Neuron (in vitro differentiated cells): Measurements from ENCODE around the gene CROCC2.

ENCODE experiments used
- H2AFZ ChIP-seq: one replicate; pipeline ENCODE4 v1.6.1; 2013; ENCODE audit warnings: low read depth, mild to moderate bottlenecking, inconsistent platforms, low read length, moderate library complexity
- H3K27me3 ChIP-seq: one replicate; pipeline ENCODE4 v1.6.1; 2013; ENCODE audit warnings: low read length; ENCODE audit not compliant: insufficient read depth
- H3K36me3 ChIP-seq: one replicate; pipeline ENCODE4 v1.6.1; 2013; ENCODE audit warnings: low read length; ENCODE audit not compliant: insufficient read depth
- H3K4me1 ChIP-seq: one replicate; pipeline ENCODE4 v1.6.1; 2013; ENCODE audit warnings: low read length; ENCODE audit not compliant: insufficient read depth
- H3K4me3 ChIP-seq: 2 replicates; pipeline ENCODE4 v1.5.1; 2013; ENCODE audit warnings: mild to moderate bottlenecking, low read length, moderate library complexity
- H3K9me3 ChIP-seq: one replicate; pipeline ENCODE4 v1.6.1; 2013; ENCODE audit warnings: low read length

Gene CROCC2

GRCh38 chr2:240956171-240956934, 50.2 kb downstream of the CROCC2 start:
- Histone ChIP-seq H3K4me3 (no peak overlapping the region), H3K4me1 (peaks cover 16% of the 10 kb centered on the region), H2AFZ (no peak overlapping the region), H3K27me3 (peaks cover 13% of the 10 kb centered on the region), H3K36me3 (no peaks in the 10 kb centered on the region), H3K9me3 (no peaks in the 10 kb centered on the region)

- Histone ChIP-seq H3K27me3 (peaks cover 13% of the 10 kb centered on the region), H3K36me3 (no peaks in the 10 kb centered on the region), H3K4me1 (peaks cover 24% of the 10 kb centered on the region), H2AFZ (no peak overlapping the region), H3K9me3 (no peaks in the 10 kb centered on the region), H3K4me3 (no peak overlapping the region)
Observed at GRCh38 chr2:240956935-240957655, 51.0 kb downstream of the CROCC2 start.

- no peak overlapping the region for H2AFZ ChIP-seq
- H3K9me3 ChIP-seq: no peaks in the 10 kb centered on the region
- peaks cover 13% of the 10 kb centered on the region for H3K27me3 ChIP-seq
- H3K4me3 ChIP-seq: no peak overlapping the region
- no peaks in the 10 kb centered on the region for H3K36me3 ChIP-seq
- peaks cover 30% of the 10 kb centered on the region for H3K4me1 ChIP-seq
Observed at GRCh38 chr2:240957656-240958365, 51.7 kb downstream of the CROCC2 start.

GRCh38 chr2:240958366-240959213, 52.5 kb downstream of the CROCC2 start:
- no peak overlapping the region for H2AFZ ChIP-seq
- peaks cover 13% of the 10 kb centered on the region for H3K27me3 ChIP-seq
- peaks cover 32% of the 10 kb centered on the region for H3K4me1 ChIP-seq
- no peak overlapping the region for H3K4me3 ChIP-seq
- H3K36me3 ChIP-seq: no peaks in the 10 kb centered on the region
- H3K9me3 ChIP-seq: no peaks in the 10 kb centered on the region

GRCh38 chr2:240959214-240959940, 53.2 kb downstream of the CROCC2 start:
- Histone ChIP-seq H3K9me3 (no peaks in the 10 kb centered on the region), H3K4me3 (no peak overlapping the region), H3K36me3 (no peaks in the 10 kb centered on the region), H2AFZ (no peak overlapping the region), H3K27me3 (peaks cover 10% of the 10 kb centered on the region), H3K4me1 (peaks cover 32% of the 10 kb centered on the region)

- Histone ChIP-seq H3K9me3 (no peaks in the 10 kb centered on the region), H3K36me3 (no peaks in the 10 kb centered on the region), H3K4me1 (peaks cover 32% of the 10 kb centered on the region), H2AFZ (no peak overlapping the region), H3K27me3 (peaks cover 8% of the 10 kb centered on the region), H3K4me3 (no peak overlapping the region)
Observed at GRCh38 chr2:240959941-240960308, 53.8 kb downstream of the CROCC2 start.

- H3K4me1 ChIP-seq: peaks cover 32% of the 10 kb centered on the region
- peaks cover 8% of the 10 kb centered on the region for H3K27me3 ChIP-seq
- no peak overlapping the region for H2AFZ ChIP-seq
- no peaks in the 10 kb centered on the region for H3K9me3 ChIP-seq
- no peak overlapping the region for H3K4me3 ChIP-seq
- no peaks in the 10 kb centered on the region for H3K36me3 ChIP-seq
Observed at GRCh38 chr2:240960309-240960970, 54.3 kb downstream of the CROCC2 start.

GRCh38 chr2:240960971-240961876, 55.1 kb downstream of the CROCC2 start:
- no peaks in the 10 kb centered on the region for H3K36me3 ChIP-seq
- H3K4me3 ChIP-seq: no peak overlapping the region
- peaks cover 8% of the 10 kb centered on the region for H3K27me3 ChIP-seq
- H2AFZ ChIP-seq: no peak overlapping the region
- peaks cover 32% of the 10 kb centered on the region for H3K4me1 ChIP-seq
- H3K9me3 ChIP-seq: no peaks in the 10 kb centered on the region

GRCh38 chr2:240961910-240962299, 55.8 kb downstream of the CROCC2 start:
- peaks cover 4% of the 10 kb centered on the region for H3K27me3 ChIP-seq
- no peak overlapping the region for H3K4me3 ChIP-seq
- no peaks in the 10 kb centered on the region for H3K36me3 ChIP-seq
- H3K9me3 ChIP-seq: no peaks in the 10 kb centered on the region
- no peak overlapping the region for H2AFZ ChIP-seq
- peaks cover 32% of the 10 kb centered on the region for H3K4me1 ChIP-seq

- peak overlapping the region; percentile 11 for H3K4me3 ChIP-seq
- no peaks in the 10 kb centered on the region for H3K9me3 ChIP-seq
- peak overlapping the region; percentile 76 for H2AFZ ChIP-seq
- H3K4me1 ChIP-seq: peaks cover 32% of the 10 kb centered on the region
- H3K36me3 ChIP-seq: no peaks in the 10 kb centered on the region
- H3K27me3 ChIP-seq: no peaks in the 10 kb centered on the region
Observed at GRCh38 chr2:240962300-240963064, 56.3 kb downstream of the CROCC2 start.
